ENCODE measurements around the gene HVCN1. TPM values are rescaled to one million over a fixed set of nuclear protein-coding genes. Genes with fewer than 3 reads are reported as not detected.

The HVCN1 gene
- total and polyA plus RNA-seq, 2 of the 8 experiments (the other 6 are each of a cell fraction or from before 2014, with no cell fraction given): 5.8 to 11.2 TPM

DNA sequence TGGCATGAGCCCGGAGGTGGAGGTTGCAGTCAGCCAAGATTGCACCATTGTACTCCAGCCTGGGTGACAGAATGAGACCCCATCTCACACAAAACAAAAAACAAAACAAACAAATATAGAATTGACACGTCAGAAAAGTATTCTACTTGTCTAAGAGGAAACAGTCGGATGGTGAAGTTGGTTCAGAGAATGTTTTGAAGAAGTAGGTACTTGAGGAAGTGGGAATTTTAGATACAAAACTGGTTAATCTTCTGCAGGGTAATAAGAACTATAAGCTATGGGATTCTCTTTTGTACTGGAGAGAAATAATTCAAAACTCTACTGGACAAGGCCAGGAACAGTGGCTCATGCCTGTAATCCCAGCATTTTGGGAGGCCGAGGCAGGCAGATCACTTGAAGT, 89.6 kb downstream of the HVCN1 start:
- no peaks in the 10 kb centered on the region for H3K79me1 ChIP-seq (ENCODE audit: low read depth, low read length)
- CTCF ChIA-PET (ENCODE audit: partially characterized antibody): interaction anchor here (0.6 to 14.6 kb wide), 9 partner anchors 8 to 227 kb away, joined by 3 to 190 read pairs (median 18); partner anchors contain the start of genes ARPC3 and FAM216A
- no peaks in the 10 kb centered on the region; the same call in 1 of the 2 replicates for H3K23me2 ChIP-seq (ENCODE audit: low read depth, low read length)
- H2BK120ac ChIP-seq (replicated peaks; ENCODE audit: low read depth, low read length): no peak overlapping the region
- no peaks in the 10 kb centered on the region for H3K27me3 ChIP-seq (replicated peaks in 1 of 4; ENCODE audit: control insufficient read depth in 3 of 4, extremely low read depth in 1 of 4, insufficient read depth in 3 of 4, low read length in 3 of 4)
- no peak overlapping the region for H3K4ac ChIP-seq (replicated peaks; ENCODE audit: insufficient read length, low read depth, low read length)
- no peak overlapping the region for H4K91ac ChIP-seq (replicated peaks; ENCODE audit: insufficient read length, low read length)
- no peak overlapping the region for H2BK20ac ChIP-seq (ENCODE audit: low read length)
- no peak overlapping the region for H3K4me3 ChIP-seq (ENCODE audit: extremely low read depth in 1 of 4, insufficient read depth in 2 of 4, low read depth in 3 of 4, low read length in 4 of 4)
- no peak overlapping the region for H2BK12ac ChIP-seq (ENCODE audit: low read depth, low read length)
- no peaks in the 10 kb centered on the region for H3K4me1 ChIP-seq (replicated peaks in 1 of 4; ENCODE audit: control insufficient read depth in 3 of 4, insufficient read depth in 4 of 4, low read length in 3 of 4)
- no peak overlapping the region for H3K27ac ChIP-seq (ENCODE audit: low read depth, low read length)
- H3K4me2 ChIP-seq (ENCODE audit: insufficient read depth in 1 of 2, low read depth in 2 of 2, low read length in 2 of 2): no peak overlapping the region
- H3K79me2 ChIP-seq (ENCODE audit: control insufficient read depth in 1 of 2, insufficient read depth in 2 of 2, low read length in 2 of 2): no peaks in the 10 kb centered on the region
- no peak for TF ChIP-seq CBX8 (IDR thresholded peaks at IDR 0.05; ENCODE audit: borderline replicate concordance, low read depth, low read length)
- TF ChIP-seq NANOG (IDR thresholded peaks at IDR 0.05; ENCODE audit: insufficient read depth, low read depth, low read length, poor library complexity, severe bottlenecking): no peak
- TF ChIP-seq CHD2 (IDR thresholded peaks at IDR 0.05; ENCODE audit: low read length): no peak
- TF ChIP-seq HDAC6 (IDR thresholded peaks at IDR 0.05; ENCODE audit: low read depth, low read length): no peak
- no peak for TF ChIP-seq JUND (IDR thresholded peaks at IDR 0.05; ENCODE audit: low read length)
- TF ChIP-seq ATF3 (IDR thresholded peaks at IDR 0.05; ENCODE audit: insufficient read depth, low read depth, low read length): no peak
- TF ChIP-seq ASH2L (IDR thresholded peaks at IDR 0.05; ENCODE audit: low read length): no peak
- no peak for TF ChIP-seq POLR2AphosphoS5 (IDR thresholded peaks at IDR 0.05; ENCODE audit: low read depth, low read length)
- TF ChIP-seq EGR1 (IDR thresholded peaks at IDR 0.05; ENCODE audit: borderline replicate concordance, low read depth, low read length): no peak
- TF ChIP-seq EZH2 (IDR thresholded peaks at IDR 0.05; ENCODE audit: low read depth, low read length, severe bottlenecking): no peak
- no peak for TF ChIP-seq SP1 (IDR thresholded peaks at IDR 0.05; ENCODE audit: low read depth, low read length)
- no peak for TF ChIP-seq GTF2F1 (IDR thresholded peaks at IDR 0.05; ENCODE audit: borderline replicate concordance, low read depth, low read length)
- TF ChIP-seq RBBP5 (IDR thresholded peaks at IDR 0.05; ENCODE audit: borderline replicate concordance, low read depth, low read length): no peak
- H4K5ac ChIP-seq (ENCODE audit: insufficient read length, low read depth, low read length): no peak overlapping the region
- H4K8ac ChIP-seq (ENCODE audit: extremely low read depth, insufficient read depth, low read length): no peak overlapping the region
- no peak overlapping the region for H2AFZ ChIP-seq (ENCODE audit: low read length)
- no peak overlapping the region for H3K9ac ChIP-seq (replicated peaks in 1 of 4; ENCODE audit: extremely low read depth in 1 of 4, low read depth in 3 of 4, low read length in 3 of 4)
- H3K36me3 ChIP-seq (ENCODE audit: control insufficient read depth in 2 of 4, insufficient read depth in 4 of 4, low read length in 3 of 4): no peaks in the 10 kb centered on the region
- 87% methylated on average over 4 of the region's 4 CpGs; no CpG with 5 or more reads in 1 of the 2 experiments for WGBS, 2 experiments (ENCODE audit: extremely low coverage in 1 of 2, insufficient coverage in 1 of 2, insufficient read length in 1 of 2, insufficient replicate concordance in 2 of 2, low coverage in 1 of 2, low lambda C conversion rate in 2 of 2, missing lambda C conversion rate in 1 of 2)
- no peak overlapping the region for H2BK5ac ChIP-seq (ENCODE audit: low read depth, low read length)
- H2BK15ac ChIP-seq (ENCODE audit: low read length): no peak overlapping the region
- DNase-seq (ENCODE audit: low read depth in 1 of 2, low spot score in 2 of 2) (no peak), FAIRE-seq (no peak)
- H4K20me1 ChIP-seq (replicated peaks in 1 of 2; ENCODE audit: control insufficient read depth in 1 of 2, insufficient read depth in 2 of 2, low read length in 2 of 2): no peaks in the 10 kb centered on the region
- H2AK5ac ChIP-seq (ENCODE audit: low read depth, low read length): no peak overlapping the region
- H3K18ac ChIP-seq (ENCODE audit: extremely low read depth, low read length): no peak overlapping the region
- no peak overlapping the region for H3K14ac ChIP-seq (ENCODE audit: insufficient read length)
- H3K23ac ChIP-seq (ENCODE audit: insufficient read length): no peak overlapping the region
- no peak overlapping the region for H3K56ac ChIP-seq (replicated peaks; ENCODE audit: insufficient read length, low read depth, low read length)
- H3K9me3 ChIP-seq (ENCODE audit: insufficient read depth in 2 of 2, low read depth in 1 of 2, low read length in 1 of 2): no peaks in the 10 kb centered on the region
- POLR2A ChIA-PET (ENCODE audit: partially characterized antibody): interaction anchor here (3.8 kb wide), 1 partner anchor 130 kb away, joined by 17 read pairs; the partner anchor contains the start of genes FAM216A and GPN3

All from H1 (cell line).